COLO829 (cell line): Measurements from ENCODE around the gene BNIP5.

Source experiments
- DNase-seq: peaks from one replicate; pipeline ENCODE4 v3.0.0; 2012; ENCODE audit warnings: low spot score

The BNIP5 gene, protein sequence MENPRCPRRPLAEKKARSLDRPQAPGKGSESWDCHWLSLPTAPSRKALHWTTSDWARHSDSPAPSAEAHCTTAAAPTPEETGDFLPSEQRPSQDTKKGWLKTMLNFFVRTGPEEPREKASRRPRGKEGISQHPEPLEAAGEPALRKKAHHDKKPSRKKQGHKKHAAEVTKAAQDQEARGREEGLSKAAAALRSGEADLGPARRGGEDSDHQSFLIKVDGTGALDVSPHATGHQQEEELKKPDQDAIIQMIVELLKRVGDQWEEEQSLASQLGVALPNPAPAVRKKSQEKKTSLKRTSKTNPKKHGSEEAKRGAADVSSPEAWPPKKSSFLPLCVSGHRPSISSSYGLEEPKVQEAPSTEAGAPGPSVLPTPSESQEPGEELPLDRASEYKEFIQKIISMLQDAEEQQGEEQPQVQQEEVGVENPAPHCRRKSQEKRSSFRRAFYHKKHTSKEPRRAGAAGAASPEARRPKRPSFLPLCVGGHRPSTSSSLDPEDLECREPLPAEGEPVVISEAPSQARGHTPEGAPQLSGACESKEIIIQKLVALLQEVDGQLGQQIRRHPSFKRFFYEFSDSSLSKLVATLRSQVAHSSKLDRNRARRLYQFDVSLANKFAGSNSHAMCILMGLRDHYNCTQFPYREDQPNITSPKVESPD

DNA sequence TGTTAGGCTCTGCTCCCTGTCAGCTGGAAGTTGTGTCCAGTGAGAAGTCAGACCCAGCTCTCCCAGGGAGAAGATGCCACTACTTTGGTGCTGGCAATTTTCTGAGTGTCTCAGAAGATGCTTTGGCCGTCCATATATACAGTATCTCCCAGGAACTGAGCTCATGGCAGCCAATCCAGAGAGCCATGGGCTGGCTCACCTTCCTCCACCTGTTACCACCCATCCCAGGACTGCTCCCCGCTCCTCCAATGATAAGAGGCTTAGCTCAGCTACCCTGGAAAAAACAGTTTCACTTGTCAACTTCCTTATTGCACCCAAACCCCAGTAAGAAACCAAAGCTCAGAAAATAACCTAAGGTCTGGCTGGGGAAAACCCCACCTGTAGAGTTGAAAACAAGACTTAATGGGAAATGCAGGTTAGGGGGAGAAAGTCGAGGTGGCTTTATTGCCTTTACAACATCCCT, at the start of gene BNIP5:
Gene BNIP5, minus strand, starts transcription at position 110 of the 463 bp plus-strand sequence. CDS start 6,198 bp downstream, outside the sequence.
- DNase-seq, result no peak

- no peak for DNase-seq
Measured at GRCh38 chr6:36384095-36384494, 47.4 kb upstream of the BNIP5 start.

GRCh38 chr6:36383606-36384005, 46.9 kb upstream of the BNIP5 start:
- DNase-seq, result no peak

- DNase-seq, result no peak
Measured at GRCh38 chr6:36382976-36383375, 46.3 kb upstream of the BNIP5 start.

DNA sequence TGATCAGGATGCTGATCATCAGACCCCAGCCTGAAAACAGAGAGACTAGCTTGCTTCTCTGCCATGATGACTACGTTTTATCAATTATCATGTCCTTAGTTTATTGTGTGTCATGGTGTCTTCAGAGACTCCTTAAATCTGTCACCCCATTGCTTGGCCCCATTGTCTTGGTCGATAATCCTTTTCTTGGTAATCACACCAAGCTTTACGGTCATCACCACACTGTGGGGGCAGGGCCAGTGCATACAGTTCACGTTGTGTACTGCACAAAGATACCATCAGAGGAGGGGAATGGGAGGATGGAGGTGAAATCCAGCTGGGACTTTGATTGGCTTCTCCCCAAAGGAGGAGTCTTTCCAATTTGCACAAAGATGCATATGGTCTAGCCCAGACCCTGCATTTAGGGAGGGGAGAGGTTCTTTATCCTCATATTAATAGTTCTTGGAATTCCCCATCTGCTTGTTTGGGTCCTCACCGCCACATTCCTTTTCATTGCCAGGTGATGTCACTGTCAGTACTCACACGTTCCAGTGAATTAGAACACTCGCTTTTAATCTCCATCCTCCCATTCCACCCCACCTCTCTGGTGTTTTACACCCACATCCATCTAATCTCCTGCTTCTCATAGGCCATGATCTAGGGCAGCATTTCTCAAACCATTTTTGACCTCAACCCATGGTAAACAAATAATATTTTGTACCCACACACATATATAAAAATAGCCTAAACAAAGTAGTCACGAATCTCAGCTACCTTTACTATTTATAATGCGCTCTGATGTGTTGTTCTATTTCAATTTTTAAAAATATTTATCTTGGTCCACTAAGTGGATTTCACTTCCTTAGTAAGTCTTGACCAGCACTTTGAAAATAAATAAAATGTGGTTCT, 45.1 kb upstream of the BNIP5 start:
- no peak for DNase-seq

GRCh38 chr6:36380166-36380565, 43.5 kb upstream of the BNIP5 start:
- DNase-seq, result no peak

DNA sequence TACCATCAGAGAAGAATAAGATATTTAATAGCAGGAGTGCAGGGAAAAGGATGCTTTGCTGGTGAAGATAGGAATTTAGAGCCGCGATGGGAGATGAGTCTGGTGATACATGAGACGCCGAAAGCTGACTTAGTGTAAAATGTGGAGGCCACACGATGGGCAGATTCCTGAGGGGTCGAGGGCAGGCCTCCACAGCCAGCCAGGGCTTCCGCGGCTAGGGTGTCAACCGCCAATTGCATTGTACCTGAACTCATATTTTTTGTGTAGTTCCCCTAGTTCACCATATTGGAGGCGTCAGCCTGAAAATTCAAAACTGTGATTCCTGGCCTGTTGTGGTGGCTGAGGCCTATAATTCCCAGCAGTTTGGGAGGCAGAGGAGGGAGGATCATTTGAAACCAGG, 42.2 kb upstream of the BNIP5 start:
- DNase-seq, result no peak

GRCh38 chr6:36378243-36378920, 41.7 kb upstream of the BNIP5 start:
- DNase-seq, result no peak

- no peak for DNase-seq
Measured at GRCh38 chr6:36377594-36377993, 40.9 kb upstream of the BNIP5 start.

- DNase-seq, result no peak
Measured at GRCh38 chr6:36376742-36377141, 40.1 kb upstream of the BNIP5 start.

DNA sequence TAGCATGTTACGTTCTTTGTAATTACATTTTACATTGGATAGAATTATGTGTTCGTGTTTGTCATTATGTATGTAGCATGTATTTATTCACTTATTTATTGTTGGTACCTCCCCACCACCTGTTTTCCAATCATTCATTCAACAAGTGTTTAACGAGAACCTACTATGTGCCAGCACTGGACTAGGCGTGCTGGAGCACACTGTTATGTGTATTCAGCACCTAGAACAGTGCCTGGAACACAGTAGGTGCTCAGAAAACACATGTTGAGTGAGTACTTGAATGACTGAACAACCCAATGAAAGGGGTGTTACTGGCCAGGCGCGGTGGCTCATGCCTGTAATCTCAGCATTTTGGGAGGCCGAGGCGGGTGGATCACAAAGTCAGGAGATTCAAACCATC, 39.5 kb upstream of the BNIP5 start:
- DNase-seq, result no peak

DNA sequence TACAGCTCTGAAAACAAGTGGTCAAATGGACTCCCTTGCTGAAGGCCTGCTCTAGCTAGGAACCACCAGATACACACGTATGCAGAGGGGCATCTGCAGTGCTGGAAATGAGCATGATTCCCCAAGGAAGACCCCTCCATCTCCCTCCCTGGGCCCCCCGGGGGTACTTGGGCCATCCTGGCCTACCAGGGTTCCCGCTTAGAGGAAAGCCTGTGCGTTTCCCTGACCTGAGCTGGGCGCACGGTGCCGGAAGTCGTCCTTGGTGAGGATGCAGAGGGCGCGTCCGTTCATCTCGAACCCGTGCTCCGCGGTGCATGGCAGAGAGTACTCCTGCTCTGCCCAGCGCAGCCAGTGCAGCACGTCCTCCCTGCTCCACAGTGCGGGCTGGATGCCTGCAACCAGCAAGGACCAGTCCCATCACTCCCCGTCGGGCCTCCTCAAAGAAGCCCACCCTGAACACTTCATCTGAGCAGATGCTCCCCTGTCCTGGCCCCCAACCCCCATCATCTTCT, 39.0 kb upstream of the BNIP5 start:
- no peak for DNase-seq

DNA sequence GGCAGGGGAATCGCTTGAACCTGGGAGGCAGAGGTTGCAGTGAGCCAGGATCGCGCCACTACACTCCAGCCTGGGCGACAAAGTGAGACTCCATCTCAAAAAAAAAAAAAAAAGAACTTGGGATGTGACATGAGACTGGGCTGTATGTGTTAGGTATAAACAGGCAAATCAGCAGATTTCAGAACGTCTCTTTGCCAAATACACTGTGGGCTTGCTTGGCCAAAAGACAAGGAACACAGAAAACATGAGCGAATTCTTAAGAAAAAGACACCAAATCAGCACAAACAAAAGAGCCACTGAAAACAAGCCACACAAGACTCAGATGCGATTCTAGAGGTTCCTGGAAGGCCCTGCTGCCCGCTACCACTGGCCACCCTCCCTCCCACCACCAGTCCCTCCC, 38.3 kb upstream of the BNIP5 start:
- DNase-seq, result no peak

DNA sequence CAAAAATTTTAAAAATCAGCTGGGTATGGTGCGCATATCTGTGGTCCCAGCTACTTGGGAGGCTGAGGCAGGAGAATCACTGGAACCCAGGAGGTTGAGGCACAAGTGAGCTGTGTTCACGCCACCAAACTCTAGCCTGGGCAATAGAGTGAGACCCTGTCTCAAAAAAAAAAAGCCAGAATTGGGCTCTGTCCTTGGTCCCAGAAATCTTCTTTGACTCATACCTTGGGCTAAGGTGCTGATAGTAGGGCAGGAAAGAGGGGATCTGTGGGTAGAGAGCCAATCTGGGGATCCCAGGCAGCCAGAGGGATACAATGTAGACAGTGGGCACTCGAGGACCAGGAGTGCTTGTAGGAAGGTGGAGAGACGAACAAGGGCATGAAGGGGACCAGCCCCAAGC, 37.5 kb upstream of the BNIP5 start:
- no peak for DNase-seq

GRCh38 chr6:36373368-36374019, 36.8 kb upstream of the BNIP5 start:
- no peak for DNase-seq

- DNase-seq, result no peak
Measured at GRCh38 chr6:36372088-36372487, 35.4 kb upstream of the BNIP5 start.

DNA sequence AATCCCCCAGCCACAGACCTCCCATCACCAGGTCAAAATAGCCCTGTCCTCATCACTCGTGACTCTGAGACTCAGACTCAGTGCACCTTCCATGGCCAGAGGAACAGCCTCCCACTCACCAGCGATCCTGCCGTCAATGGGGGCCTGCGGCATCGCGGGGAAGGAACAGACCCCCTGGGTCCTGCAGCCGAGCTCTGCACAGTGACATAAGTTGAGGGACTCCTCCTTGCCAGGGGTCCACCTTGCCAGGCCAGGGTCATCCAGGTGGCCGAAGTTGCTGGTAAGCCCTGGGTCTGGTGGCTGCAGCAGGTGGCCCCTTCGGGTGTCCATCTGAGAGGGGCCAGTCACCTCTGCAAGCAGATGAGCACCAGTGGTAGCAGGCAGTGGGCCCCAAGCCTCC, 34.5 kb upstream of the BNIP5 start:
- DNase-seq, result no peak

DNA sequence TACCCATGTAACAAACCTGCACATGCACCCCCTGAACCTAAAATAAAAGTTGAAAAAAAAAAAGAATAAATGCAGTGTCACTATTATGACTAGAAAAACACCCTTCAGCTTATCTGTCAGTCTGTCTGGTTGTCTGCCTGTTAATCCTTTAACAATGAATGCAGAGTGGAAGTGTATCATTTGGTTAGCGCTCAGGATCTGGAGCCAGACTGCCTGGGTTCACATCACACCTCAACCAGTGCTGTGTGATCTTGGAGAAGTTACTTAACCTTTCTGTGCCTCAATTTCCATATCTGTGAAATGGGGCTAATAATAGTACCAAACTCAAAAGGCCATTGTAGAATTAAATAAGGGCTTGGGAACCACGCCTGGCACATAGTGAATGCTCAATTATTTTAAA, 34.0 kb upstream of the BNIP5 start:
- no peak for DNase-seq

DNA sequence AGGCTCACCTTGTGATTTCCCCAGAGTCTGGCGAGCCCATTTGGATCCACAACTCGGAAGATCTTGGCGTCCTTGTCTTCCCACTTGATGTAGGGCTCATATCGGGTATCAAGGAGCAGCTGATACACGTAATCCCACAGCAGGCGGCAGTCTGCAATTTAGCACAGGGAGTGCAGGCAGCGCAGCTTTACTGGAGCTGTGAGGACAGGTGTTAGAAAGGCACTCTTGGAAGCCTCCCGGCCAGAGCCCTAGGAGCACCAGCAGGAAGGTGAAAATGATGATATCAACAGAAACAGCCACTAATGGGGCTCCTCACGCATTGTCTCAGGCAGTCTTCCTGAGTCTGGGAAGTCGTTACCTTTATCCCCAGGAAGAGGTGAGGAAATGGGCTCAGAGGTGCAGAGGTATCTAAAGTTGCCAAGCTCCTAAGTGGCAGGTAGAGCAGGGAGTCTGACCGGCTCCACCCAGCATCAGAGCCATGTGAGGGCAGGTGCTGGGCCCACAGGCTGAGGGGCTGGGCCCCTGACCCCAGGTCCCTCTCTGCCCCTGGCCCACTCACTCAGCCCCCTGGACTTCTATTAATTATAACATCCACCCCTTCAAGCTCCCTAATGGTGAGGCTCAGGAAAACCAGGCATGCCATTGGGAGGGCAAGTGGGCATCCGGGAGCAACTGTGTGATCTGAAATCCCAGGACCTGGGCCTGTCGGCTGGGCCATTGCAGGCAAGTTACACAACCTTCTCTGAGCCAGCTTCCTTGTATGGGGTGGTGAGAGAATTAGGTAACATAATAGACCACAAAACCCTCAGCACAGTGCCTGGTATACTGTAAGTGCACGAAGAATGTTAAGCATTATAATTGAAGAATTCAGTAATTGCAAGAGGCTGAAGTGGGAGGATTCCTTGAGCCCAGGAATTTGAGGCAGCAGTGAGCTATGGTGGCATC, 32.5 kb upstream of the BNIP5 start:
- DNase-seq, result no peak

- no peak for DNase-seq
Measured at GRCh38 chr6:36368421-36368820, 31.7 kb upstream of the BNIP5 start.
